Omental fat pad (tissue), 4 donors: ENCODE measurements around the gene CRYBA4. TPM values are rescaled to one million over a fixed set of nuclear protein-coding genes. Genes with fewer than 3 reads are reported as not detected.

Experiments used
- ATAC-seq: fragments of 150-250 bp; one replicate; pipeline ENCODE4 v1.9.1; 2016; ENCODE audit warnings: mild to moderate bottlenecking, moderate library complexity; ENCODE audit not compliant: low FRiP score
- DNase-seq: peaks from one replicate; pipeline ENCODE4 v3.0.0-alpha.2; 2019; ENCODE audit warnings: low spot score
- CTCF ChIP-seq, 3 donors: fragments of 450-650 bp; IDR thresholded peaks; one replicate each; pipeline ENCODE4 v1.5.1; 2016 to 2017; ENCODE audit warnings: antibody characterized with exemption in 3 of 3, mild to moderate bottlenecking in 3 of 3, moderate library complexity in 2 of 3
- total RNA-seq, 4 donors: library from RNA; depleted of rRNA; stranded (reverse); fragments of >200 nt; gene quantifications; one replicate each; pipeline ENCODE4 v1.1.0, GENCODE V29; 2016

CRYBA4 gene
- total RNA-seq, 4 donors from 2014 or later: not detected

- ATAC-seq (no peak), DNase-seq (no peak)
- TF ChIP-seq CTCF (IDR thresholded peaks at IDR 0.05): no peak
Measured at GRCh38 chr22:26620197-26620596, 1.6 kb upstream of the CRYBA4 start.

- TF ChIP-seq CTCF (IDR thresholded peaks at IDR 0.05): no peak
- DNase-seq: no peak
- no peak for ATAC-seq
Measured at GRCh38 chr22:26623984-26624383, 2.2 kb downstream of the CRYBA4 start.

GRCh38 chr22:26624803-26625202 is 3.0 kb downstream of the CRYBA4 start:
- no peak for DNase-seq
- no peak for ATAC-seq

GRCh38 chr22:26629988-26630761 is 8.4 kb downstream of the CRYBA4 start:
- TF ChIP-seq CTCF (IDR thresholded peaks at IDR 0.05): no peak
- DNase-seq (no peak), ATAC-seq (no peak)

More at GRCh38 chr22:26624803-26625202, 3.0 kb downstream of the CRYBA4 start:
- TF ChIP-seq CTCF (IDR thresholded peaks at IDR 0.05): no peak

GRCh38 chr22:26631282-26631681 is 9.5 kb downstream of the CRYBA4 start:
- TF ChIP-seq CTCF (IDR thresholded peaks at IDR 0.05): no peak
- no peak for DNase-seq
- ATAC-seq: no peak

GRCh38 chr22:26632422-26633155 is 10.8 kb downstream of the CRYBA4 start:
- TF ChIP-seq CTCF (IDR thresholded peaks at IDR 0.05): no peak
- ATAC-seq (no peak), DNase-seq (no peak)
